Measurements from ENCODE around the gene CAMK2B. TPM values are rescaled to one million over a fixed set of nuclear protein-coding genes. Genes with fewer than 3 reads are reported as not detected.

CAMK2B gene
- polyA plus RNA-seq, 2 of the 4 experiments (the other 2 are of a cell fraction): 0.17 TPM; not detected in 1

DNA sequence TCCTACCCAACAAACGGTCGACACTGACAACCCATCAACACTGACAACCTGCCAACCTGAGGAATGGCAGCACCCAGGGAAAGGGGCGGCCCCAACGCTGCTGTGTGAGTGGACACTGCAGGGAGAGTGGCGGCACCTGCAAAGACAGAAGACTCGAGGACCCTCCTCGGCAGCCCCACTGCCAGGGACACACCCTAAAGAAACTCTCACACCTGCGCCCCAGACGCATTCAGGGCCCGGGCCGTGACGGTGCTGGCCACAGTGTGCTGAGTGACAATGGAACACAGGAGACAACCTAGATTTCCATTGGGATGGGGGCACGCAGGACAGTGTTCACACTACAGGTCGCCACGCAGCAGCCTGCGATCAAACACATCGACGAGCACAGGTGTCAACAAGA, 3.6 kb downstream of the CAMK2B start:
- Histone ChIP-seq H3K9me3 (no peaks in the 10 kb centered on the region), H3K4me3 (no peak overlapping the region), H3K4me1 (peaks cover 3% of the 10 kb centered on the region; the same call in 1 of the 3 replicates), H3K27ac (no peak overlapping the region), H3K4me2 (no peak overlapping the region)
- WGBS (ENCODE audit: missing lambda C conversion rate): 70% methylated on average over 18 of the region's 18 CpGs
- TF ChIP-seq HEYL (CRISPR knock-in tag; IDR thresholded peaks at IDR 0.05) (no peak), JUNB (IDR thresholded peaks at IDR 0.05) (no peak), MYC (IDR thresholded peaks at IDR 0.05; ENCODE audit: borderline replicate concordance, low read length) (no peak), RARB (CRISPR knock-in tag; IDR thresholded peaks at IDR 0.05) (no peak), CEBPB (IDR thresholded peaks at IDR 0.05) (no peak), TFCP2L1 (CRISPR knock-in tag; IDR thresholded peaks at IDR 0.05) (no peak), ZSCAN20 (CRISPR knock-in tag; IDR thresholded peaks at IDR 0.05) (no peak), CBX2 (IDR thresholded peaks at IDR 0.05; ENCODE audit: borderline replicate concordance, low read depth) (no peak), ESRRA (IDR thresholded peaks at IDR 0.05; ENCODE audit: borderline replicate concordance, low read length) (no peak), FOXS1 (CRISPR knock-in tag; IDR thresholded peaks at IDR 0.05) (no peak)
- TF ChIP-seq, protein P1, sequence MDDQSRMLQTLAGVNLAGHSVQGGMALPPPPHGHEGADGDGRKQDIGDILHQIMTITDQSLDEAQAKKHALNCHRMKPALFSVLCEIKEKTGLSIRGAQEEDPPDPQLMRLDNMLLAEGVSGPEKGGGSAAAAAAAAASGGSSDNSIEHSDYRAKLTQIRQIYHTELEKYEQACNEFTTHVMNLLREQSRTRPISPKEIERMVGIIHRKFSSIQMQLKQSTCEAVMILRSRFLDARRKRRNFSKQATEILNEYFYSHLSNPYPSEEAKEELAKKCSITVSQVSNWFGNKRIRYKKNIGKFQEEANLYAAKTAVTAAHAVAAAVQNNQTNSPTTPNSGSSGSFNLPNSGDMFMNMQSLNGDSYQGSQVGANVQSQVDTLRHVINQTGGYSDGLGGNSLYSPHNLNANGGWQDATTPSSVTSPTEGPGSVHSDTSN (IDR thresholded peaks at IDR 0.05): no peak
- no peak for FAIRE-seq
- ChIA-PET CTCF (no interaction called here), POLR2A (no interaction called here)
- DNase-seq (ENCODE audit: low read depth in 1 of 2, low spot score in 1 of 2): no peak
- ATAC-seq: no peak

DNA sequence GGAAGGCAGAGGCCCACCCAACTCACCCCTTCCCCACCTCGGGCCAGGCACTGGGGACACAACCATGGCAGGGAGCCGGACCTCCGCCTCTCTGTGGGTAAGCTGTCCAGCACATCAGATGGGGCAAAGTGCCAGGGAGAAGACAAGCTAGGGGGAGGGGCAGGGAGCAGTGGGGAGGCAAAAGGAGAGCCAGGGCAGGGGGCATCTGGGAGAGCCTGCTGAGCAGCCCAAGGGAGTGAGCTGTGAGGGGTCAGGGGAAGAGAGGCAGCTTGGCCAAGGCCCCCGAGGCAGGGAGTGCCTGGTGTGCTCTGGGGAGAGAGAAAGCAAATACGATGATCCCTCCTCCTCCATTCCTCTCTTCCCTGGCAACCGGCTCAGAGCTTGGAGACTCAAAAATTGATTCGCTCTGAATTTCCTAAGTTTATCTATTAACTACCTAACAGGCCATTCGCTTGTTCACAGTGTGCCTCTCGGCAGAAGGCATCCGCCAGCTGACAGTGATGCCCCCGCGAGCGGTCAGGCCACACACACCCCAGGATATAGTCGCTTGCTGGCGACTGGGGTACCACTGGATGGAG, 4.5 kb downstream of the CAMK2B start:
- FAIRE-seq (no peak), ATAC-seq (no peak), DNase-seq (ENCODE audit: low read depth in 1 of 2, low spot score in 1 of 2) (no peak)
- no peak for TF ChIP-seq HOXB5 (CRISPR knock-in tag; IDR thresholded peaks at IDR 0.05)
- no peak for TF ChIP-seq FOSB (CRISPR knock-in tag; IDR thresholded peaks at IDR 0.05)
- TF ChIP-seq GATA3 (IDR thresholded peaks at IDR 0.05; ENCODE audit: borderline replicate concordance): no peak
- no peak for TF ChIP-seq ZNF302 (CRISPR knock-in tag; IDR thresholded peaks at IDR 0.05)
- no peak for TF ChIP-seq ZFP36 (IDR thresholded peaks at IDR 0.05; ENCODE audit: borderline replicate concordance, partially characterized antibody)
- TF ChIP-seq CBX2 (IDR thresholded peaks at IDR 0.05; ENCODE audit: borderline replicate concordance, low read depth): no peak
- no peak for TF ChIP-seq CHD2 (IDR thresholded peaks at IDR 0.05; ENCODE audit: low read length, partially characterized antibody)
- no peak for TF ChIP-seq JUNB (IDR thresholded peaks at IDR 0.05)
- TF ChIP-seq, protein P2, sequence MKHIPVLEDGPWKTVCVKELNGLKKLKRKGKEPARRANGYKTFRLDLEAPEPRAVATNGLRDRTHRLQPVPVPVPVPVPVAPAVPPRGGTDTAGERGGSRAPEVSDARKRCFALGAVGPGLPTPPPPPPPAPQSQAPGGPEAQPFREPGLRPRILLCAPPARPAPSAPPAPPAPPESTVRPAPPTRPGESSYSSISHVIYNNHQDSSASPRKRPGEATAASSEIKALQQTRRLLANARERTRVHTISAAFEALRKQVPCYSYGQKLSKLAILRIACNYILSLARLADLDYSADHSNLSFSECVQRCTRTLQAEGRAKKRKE (CRISPR knock-in tag; IDR thresholded peaks at IDR 0.05; ENCODE audit: low read depth): no peak
- no peak for TF ChIP-seq JUN (IDR thresholded peaks at IDR 0.05)
- ChIA-PET CTCF (interaction anchor here (0.7 kb wide), 1 partner anchor 140 kb away, joined by 3 read pairs; no protein-coding TSS in a partner anchor), POLR2A (no interaction called here)
- H3K4me1 ChIP-seq: peaks cover 3% of the 10 kb centered on the region; the same call in 1 of the 3 replicates
- H3K4me3 ChIP-seq: no peak overlapping the region
- 55% methylated on average over 15 of the region's 15 CpGs for WGBS (ENCODE audit: missing lambda C conversion rate)
- H3K27ac ChIP-seq: no peak overlapping the region
- peaks cover 2% of the 10 kb centered on the region; the same call in 2 of the 3 replicates for H3K9me3 ChIP-seq
- H3K4me2 ChIP-seq: no peak overlapping the region

DNA sequence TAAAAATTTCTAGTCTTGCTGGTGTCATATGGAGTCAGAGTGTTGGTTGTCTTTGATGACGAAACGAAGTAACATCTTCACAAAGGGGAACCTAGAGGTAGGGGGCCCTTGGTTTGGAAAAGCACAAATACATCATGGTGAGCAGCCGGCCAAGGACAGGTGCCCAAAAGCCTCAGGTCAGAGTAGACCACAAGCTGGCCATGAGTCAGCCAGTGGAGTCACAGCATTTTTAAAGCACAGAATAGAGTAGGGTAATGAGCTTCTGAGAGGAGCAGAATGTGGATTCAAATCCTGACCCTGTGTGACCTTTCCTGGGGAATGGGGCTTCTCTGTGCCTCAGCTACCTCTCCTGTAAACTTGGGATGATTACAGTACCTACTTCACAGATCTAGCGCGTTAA, 5.3 kb downstream of the CAMK2B start:
- Histone ChIP-seq H3K27ac (no peak overlapping the region), H3K4me2 (no peak overlapping the region), H3K9me3 (peaks cover 7% of the 10 kb centered on the region; the same call in 2 of the 3 replicates), H3K4me3 (no peak overlapping the region), H3K4me1 (peaks cover 3% of the 10 kb centered on the region; the same call in 1 of the 3 replicates)
- 92% methylated on average over 5 of the region's 5 CpGs for WGBS (ENCODE audit: missing lambda C conversion rate)
- ATAC-seq: no peak
- no peak for DNase-seq (ENCODE audit: low read depth in 1 of 2, low spot score in 1 of 2)
- no peak for FAIRE-seq
- TF ChIP-seq RFX5 (IDR thresholded peaks at IDR 0.05): no peak
- TF ChIP-seq BHLHE40 (IDR thresholded peaks at IDR 0.05; ENCODE audit: low read depth, low read length): no peak
- TF ChIP-seq MAFK (IDR thresholded peaks at IDR 0.05; ENCODE audit: partially characterized antibody): no peak
- TF ChIP-seq SMC3 (IDR thresholded peaks at IDR 0.05): no peak
- TF ChIP-seq ZC3H11A (IDR thresholded peaks at IDR 0.05): no peak
- no peak for TF ChIP-seq TP53 (CRISPR knock-in tag; IDR thresholded peaks at IDR 0.05)
- no peak for TF ChIP-seq FOSL2 (IDR thresholded peaks at IDR 0.05)
- TF ChIP-seq FOSL2 (CRISPR knock-in tag; IDR thresholded peaks at IDR 0.05): no peak
- ChIA-PET POLR2A (no interaction called here), CTCF (interaction anchor here (1.0 kb wide), 1 partner anchor 48 kb away, joined by 3 read pairs; no protein-coding TSS in a partner anchor)
